Measurements from ENCODE around the gene TMEM185B.

The TMEM185B gene

GRCh38 chr2:120243211-120243610, 20.0 kb upstream of the TMEM185B start:
- DNase-seq (ENCODE audit: low read depth in 1 of 2, low spot score in 1 of 2) = no peak
- TF ChIP-seq GABPA (IDR thresholded peaks at IDR 0.05; ENCODE audit: low read depth) (no peak), SPI1 (IDR thresholded peaks at IDR 0.05; ENCODE audit: borderline replicate concordance, low read depth) (no peak), POLR2AphosphoS5 (IDR thresholded peaks at IDR 0.05; ENCODE audit: low read depth) (no peak), REST (IDR thresholded peaks at IDR 0.05; ENCODE audit: insufficient replicate concordance, low read depth) (no peak)
- TF ChIP-seq, protein P1, sequence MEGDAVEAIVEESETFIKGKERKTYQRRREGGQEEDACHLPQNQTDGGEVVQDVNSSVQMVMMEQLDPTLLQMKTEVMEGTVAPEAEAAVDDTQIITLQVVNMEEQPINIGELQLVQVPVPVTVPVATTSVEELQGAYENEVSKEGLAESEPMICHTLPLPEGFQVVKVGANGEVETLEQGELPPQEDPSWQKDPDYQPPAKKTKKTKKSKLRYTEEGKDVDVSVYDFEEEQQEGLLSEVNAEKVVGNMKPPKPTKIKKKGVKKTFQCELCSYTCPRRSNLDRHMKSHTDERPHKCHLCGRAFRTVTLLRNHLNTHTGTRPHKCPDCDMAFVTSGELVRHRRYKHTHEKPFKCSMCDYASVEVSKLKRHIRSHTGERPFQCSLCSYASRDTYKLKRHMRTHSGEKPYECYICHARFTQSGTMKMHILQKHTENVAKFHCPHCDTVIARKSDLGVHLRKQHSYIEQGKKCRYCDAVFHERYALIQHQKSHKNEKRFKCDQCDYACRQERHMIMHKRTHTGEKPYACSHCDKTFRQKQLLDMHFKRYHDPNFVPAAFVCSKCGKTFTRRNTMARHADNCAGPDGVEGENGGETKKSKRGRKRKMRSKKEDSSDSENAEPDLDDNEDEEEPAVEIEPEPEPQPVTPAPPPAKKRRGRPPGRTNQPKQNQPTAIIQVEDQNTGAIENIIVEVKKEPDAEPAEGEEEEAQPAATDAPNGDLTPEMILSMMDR (IDR thresholded peaks at IDR 0.05; ENCODE audit: insufficient read depth, low read length) = no peak
- Histone ChIP-seq H3K27me3 (ENCODE audit: insufficient read depth, poor library complexity, severe bottlenecking) (no peaks in the 10 kb centered on the region), H3K4me3 (replicated peaks; ENCODE audit: insufficient read depth, low read length) (no peak overlapping the region), H3K27ac (replicated peaks) (no peak overlapping the region)

- H3K27me3 ChIP-seq (ENCODE audit: insufficient read depth, poor library complexity, severe bottlenecking) = no peaks in the 10 kb centered on the region
- H3K27ac ChIP-seq (replicated peaks) = no peak overlapping the region
- no peak for TF ChIP-seq SPI1 (IDR thresholded peaks at IDR 0.05; ENCODE audit: borderline replicate concordance, low read depth)
- TF ChIP-seq, protein P1 (IDR thresholded peaks at IDR 0.05; ENCODE audit: insufficient read depth, low read length) = no peak
- no peak for TF ChIP-seq POLR2AphosphoS5 (IDR thresholded peaks at IDR 0.05; ENCODE audit: low read depth)
- TF ChIP-seq GABPA (IDR thresholded peaks at IDR 0.05; ENCODE audit: low read depth) = no peak
- no peak for TF ChIP-seq REST (IDR thresholded peaks at IDR 0.05; ENCODE audit: insufficient replicate concordance, low read depth)
- DNase-seq (ENCODE audit: low read depth in 1 of 2, low spot score in 1 of 2) = no peak
- no peak overlapping the region for H3K4me3 ChIP-seq (replicated peaks; ENCODE audit: insufficient read depth, low read length)
Measured at GRCh38 chr2:120241684-120242083, 18.5 kb upstream of the TMEM185B start.

- TF ChIP-seq, protein P1 (IDR thresholded peaks at IDR 0.05; ENCODE audit: insufficient read depth, low read length) = no peak
- TF ChIP-seq POLR2AphosphoS5 (IDR thresholded peaks at IDR 0.05; ENCODE audit: low read depth) (no peak), REST (IDR thresholded peaks at IDR 0.05; ENCODE audit: insufficient replicate concordance, low read depth) (no peak), SPI1 (IDR thresholded peaks at IDR 0.05; ENCODE audit: borderline replicate concordance, low read depth) (no peak), GABPA (IDR thresholded peaks at IDR 0.05; ENCODE audit: low read depth) (no peak)
- Histone ChIP-seq H3K4me3 (replicated peaks; ENCODE audit: insufficient read depth, low read length) (no peak overlapping the region), H3K27ac (replicated peaks) (no peak overlapping the region), H3K27me3 (ENCODE audit: insufficient read depth, poor library complexity, severe bottlenecking) (no peaks in the 10 kb centered on the region)
- no peak for DNase-seq (ENCODE audit: low read depth in 1 of 2, low spot score in 1 of 2)
Measured at GRCh38 chr2:120240901-120241429, 17.8 kb upstream of the TMEM185B start.

Data from HL-60 (cell line).